Tibial nerve (tissue), 3 donors: Measurements from ENCODE around the gene WNT11.

ENCODE experiments used
- CTCF ChIP-seq, 5 experiments: fragments of 200-600 bp in 3 of 5; fragments of 450-650 bp in 2 of 5; sonication (generic) in 3 of 5; IDR thresholded peaks; one replicate each; pipeline ENCODE4 v1.5.1; 2016 to 2019; ENCODE audit warnings: antibody characterized with exemption in 5 of 5, mild to moderate bottlenecking in 3 of 5, moderate library complexity in 2 of 5
- POLR2A ChIP-seq, 2 donors: fragments of 450-650 bp; IDR thresholded peaks; one replicate each; pipeline ENCODE4 v1.6.1; 2017; ENCODE audit warnings: antibody characterized with exemption in 2 of 2, mild to moderate bottlenecking in 2 of 2, moderate library complexity in 2 of 2

- TF ChIP-seq CTCF (IDR thresholded peaks at IDR 0.05) (no peak), POLR2A (IDR thresholded peaks at IDR 0.05) (no peak)
Observed at GRCh38 chr11:76241243-76242000, 35.1 kb upstream of the WNT11 start.
